ENCODE measurements around the gene POLDIP3. TPM values are rescaled to one million over a fixed set of nuclear protein-coding genes. Genes with fewer than 3 reads are reported as not detected.

Gene POLDIP3, protein sequence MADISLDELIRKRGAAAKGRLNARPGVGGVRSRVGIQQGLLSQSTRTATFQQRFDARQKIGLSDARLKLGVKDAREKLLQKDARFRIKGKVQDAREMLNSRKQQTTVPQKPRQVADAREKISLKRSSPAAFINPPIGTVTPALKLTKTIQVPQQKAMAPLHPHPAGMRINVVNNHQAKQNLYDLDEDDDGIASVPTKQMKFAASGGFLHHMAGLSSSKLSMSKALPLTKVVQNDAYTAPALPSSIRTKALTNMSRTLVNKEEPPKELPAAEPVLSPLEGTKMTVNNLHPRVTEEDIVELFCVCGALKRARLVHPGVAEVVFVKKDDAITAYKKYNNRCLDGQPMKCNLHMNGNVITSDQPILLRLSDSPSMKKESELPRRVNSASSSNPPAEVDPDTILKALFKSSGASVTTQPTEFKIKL
- 100 to 1,000 TPM in 1 of 2 donors, 10 to 100 TPM in 1; 84.0 to 108 TPM for total RNA-seq

DNA sequence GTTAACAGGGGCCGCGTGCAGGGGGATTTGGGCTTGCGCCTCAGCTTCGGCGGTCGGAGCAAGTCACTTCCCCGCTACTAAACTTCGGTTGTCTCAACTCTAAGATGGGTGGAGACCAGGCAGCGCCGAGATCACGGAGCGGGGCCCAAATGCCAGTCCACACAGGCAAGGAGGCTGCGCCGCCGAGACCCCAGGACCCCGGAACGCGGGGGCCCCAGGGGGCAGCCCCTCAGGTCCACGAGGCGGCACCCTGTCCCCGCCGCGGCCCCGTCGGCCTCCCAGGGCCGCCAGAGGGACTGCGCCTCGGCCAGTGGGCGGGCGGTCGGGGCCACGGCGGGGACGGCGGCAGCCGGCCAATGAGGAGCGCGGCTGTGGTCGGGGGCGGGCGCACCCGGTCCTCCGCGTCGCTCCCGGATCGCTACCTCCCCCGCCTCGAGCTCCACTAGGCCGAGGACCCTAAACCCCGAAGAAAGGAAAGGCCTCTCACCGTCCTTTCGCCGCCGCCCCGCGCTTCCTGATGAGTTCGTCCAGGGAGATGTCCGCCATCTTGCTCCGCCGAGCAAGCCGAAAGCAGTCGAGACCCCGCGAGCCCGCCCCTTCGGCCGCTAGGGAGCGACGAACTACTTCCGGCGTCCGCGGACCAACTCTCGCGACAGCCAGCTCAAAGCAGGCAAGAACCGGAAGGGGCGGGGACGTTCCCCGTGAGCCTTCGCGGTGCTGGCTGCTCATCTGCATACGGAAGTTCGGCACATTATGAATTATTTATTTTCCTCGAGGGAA is at the start of gene POLDIP3:
POLDIP3 (minus strand) TSS at position 572 of the 780 bp plus-strand sequence; CDS start at position 546, 26 bp downstream.
- Mint-ChIP-seq H3K27ac (peak within 1 kb of the TSS; percentile 100), H3K9me3 (no peaks in the 10 kb centered on the region), H3K36me3 (ENCODE audit: insufficient read depth in 2 of 2) (peaks cover 10 to 12% of the 10 kb centered on the region in 2 donors), H3K4me1 (ENCODE audit: low read depth) (peaks cover 68% of the 10 kb centered on the region), H3K4me3 (peak within 1 kb of the TSS; percentile 92 to 97), H3K27me3 (ENCODE audit: low read depth) (no peaks in the 10 kb centered on the region)
- ATAC-seq (replicated peaks in 1 of 2): peak; percentile 64 to 66
- DNase-seq: peak; percentile 98 to 99

DNA sequence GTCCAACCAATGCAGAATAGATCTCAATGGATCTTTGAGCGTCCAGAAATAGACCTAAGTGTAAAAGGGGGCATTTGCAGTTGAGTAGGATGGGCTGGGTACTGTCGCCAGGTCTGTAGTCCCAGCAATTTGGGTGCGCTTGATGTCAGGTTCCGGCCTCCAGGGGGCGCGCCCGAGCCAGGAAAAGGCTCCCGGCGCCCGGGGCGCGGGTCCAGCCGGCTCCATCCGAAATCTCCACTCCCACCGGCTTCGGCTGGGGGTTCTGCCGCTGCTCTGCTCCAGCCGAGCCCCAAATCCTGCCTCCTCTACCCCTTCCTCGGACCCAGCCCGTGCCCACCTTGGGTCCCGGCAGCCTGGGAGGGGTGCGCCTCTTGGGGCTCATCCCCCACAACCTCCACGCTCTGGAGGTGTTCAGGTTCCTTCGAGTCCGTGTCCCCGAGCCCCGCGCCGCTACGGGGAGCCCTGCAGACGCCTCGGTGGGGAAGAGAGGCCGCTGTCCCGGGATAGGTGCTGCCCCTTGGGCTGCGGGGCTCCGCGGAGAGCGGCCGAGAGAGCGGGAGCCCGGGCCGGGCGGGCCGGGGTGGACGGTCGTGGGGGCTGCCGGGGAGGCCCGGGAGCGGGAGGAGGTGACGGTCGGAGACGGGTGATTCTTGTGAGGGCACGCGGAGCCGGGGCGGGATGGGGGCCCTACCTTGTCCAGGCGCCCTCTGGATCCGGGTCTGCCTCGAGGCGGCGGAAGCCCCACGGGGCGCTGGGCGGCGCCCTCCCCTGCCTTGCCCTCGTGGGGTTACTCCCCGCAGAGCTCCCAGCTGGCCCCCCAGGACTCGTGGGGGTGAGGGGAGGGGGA is 47.5 kb upstream of the POLDIP3 start:
- peaks cover 8% of the 10 kb centered on the region for H3K27me3 Mint-ChIP-seq (ENCODE audit: low read depth)
- no peaks in the 10 kb centered on the region for H3K9me3 Mint-ChIP-seq
- ATAC-seq (replicated peaks in 1 of 2) (peak; percentile 89 to 90), DNase-seq (peak; percentile 87 to 88)
- peak overlapping the region; percentile 78 to 84 for H3K4me3 Mint-ChIP-seq
- H3K4me1 Mint-ChIP-seq (ENCODE audit: low read depth): no peaks in the 10 kb centered on the region
- no peaks in the 10 kb centered on the region for H3K36me3 Mint-ChIP-seq (ENCODE audit: insufficient read depth in 2 of 2)
- H3K27ac Mint-ChIP-seq: no peak overlapping the region

DNA sequence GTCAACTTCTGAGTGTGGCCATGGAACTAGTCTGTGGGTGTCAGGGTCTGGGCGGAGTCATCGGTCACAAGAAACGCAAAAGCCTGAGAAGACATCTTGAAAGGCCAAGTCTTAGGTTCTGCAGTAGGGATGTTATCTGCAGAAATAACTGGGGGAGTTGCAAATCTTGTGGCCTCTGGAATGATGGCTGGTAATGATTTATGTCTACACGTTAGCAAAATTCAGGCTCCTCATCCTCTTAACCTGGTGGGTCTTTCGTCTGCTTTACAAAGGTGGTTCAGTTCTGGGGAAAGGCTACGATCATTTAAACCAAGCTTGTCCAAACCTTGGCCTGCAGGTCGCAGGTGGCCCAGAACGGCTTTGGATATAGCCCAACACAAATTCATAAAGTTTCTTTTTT is 41.9 kb upstream of the POLDIP3 start:
- Mint-ChIP-seq H3K27me3 (ENCODE audit: low read depth) (no peaks in the 10 kb centered on the region), H3K9me3 (no peaks in the 10 kb centered on the region), H3K4me3 (no peak overlapping the region), H3K36me3 (ENCODE audit: insufficient read depth in 2 of 2) (no peaks in the 10 kb centered on the region), H3K27ac (no peak overlapping the region), H3K4me1 (ENCODE audit: low read depth) (no peaks in the 10 kb centered on the region)
- ATAC-seq (replicated peaks in 1 of 2) (no peak), DNase-seq (no peak)

DNA sequence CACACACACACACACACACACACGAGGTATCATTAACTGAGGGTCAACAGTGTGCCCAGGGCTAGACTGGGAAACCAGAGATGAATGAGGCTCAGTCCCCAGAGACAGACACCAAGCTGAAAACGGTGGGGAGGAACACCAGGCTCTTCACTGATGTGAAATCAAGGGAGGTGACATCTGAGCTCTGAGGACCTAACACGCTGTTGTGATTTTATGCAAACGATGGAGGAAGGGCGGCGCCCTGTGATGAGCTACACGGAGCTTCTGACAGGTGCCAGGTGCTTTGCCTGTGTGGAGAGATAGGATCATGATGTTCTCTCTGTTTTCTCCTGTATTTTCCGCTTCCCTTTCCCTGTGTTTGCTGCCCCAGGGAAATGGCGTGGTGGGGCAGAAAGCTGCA is 41.0 kb upstream of the POLDIP3 start:
- ATAC-seq (replicated peaks in 1 of 2) (no peak), DNase-seq (no peak)
- H3K27me3 Mint-ChIP-seq (ENCODE audit: low read depth): no peaks in the 10 kb centered on the region
- no peak overlapping the region for H3K27ac Mint-ChIP-seq
- H3K4me1 Mint-ChIP-seq (ENCODE audit: low read depth): no peaks in the 10 kb centered on the region
- H3K9me3 Mint-ChIP-seq: no peaks in the 10 kb centered on the region
- no peak overlapping the region for H3K4me3 Mint-ChIP-seq
- no peaks in the 10 kb centered on the region for H3K36me3 Mint-ChIP-seq (ENCODE audit: insufficient read depth in 2 of 2)

DNA sequence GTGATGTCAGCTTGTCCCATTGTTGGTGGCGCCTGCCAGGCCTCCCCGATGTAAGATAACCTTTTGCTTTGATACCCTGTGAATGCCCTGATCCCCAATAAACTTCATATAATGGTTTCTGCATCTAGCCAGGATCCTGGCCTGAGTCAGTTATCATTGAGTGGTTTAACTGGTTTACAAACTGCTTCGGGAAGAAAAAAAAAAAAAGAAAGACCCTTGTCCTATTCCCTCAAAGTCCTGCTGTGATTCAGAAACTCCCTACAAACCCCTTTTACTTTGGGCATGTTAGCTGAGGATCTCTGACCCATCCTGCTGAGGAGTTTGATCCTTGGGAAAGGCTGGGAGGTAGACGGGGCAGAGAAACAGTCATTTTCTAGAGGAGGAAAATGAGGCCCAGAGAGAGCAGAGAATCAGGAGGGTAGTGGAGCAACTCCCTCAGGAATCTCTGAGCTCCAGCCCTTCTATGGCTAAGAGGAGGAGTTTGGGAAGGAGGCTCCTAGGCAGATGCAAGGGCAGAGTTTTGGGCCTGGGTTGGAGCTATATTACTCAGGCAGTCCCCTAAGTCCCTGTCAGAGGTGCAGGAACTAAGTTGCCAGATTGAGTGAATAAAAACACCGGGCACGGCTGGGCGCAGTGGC is 39.9 kb upstream of the POLDIP3 start:
- no peaks in the 10 kb centered on the region for H3K9me3 Mint-ChIP-seq
- ATAC-seq (replicated peaks in 1 of 2): no peak
- H3K27ac Mint-ChIP-seq: no peak overlapping the region
- no peak overlapping the region for H3K4me3 Mint-ChIP-seq
- no peaks in the 10 kb centered on the region for H3K36me3 Mint-ChIP-seq (ENCODE audit: insufficient read depth in 2 of 2)
- no peak for DNase-seq
- H3K27me3 Mint-ChIP-seq (ENCODE audit: low read depth): no peaks in the 10 kb centered on the region
- H3K4me1 Mint-ChIP-seq (ENCODE audit: low read depth): no peaks in the 10 kb centered on the region

DNA sequence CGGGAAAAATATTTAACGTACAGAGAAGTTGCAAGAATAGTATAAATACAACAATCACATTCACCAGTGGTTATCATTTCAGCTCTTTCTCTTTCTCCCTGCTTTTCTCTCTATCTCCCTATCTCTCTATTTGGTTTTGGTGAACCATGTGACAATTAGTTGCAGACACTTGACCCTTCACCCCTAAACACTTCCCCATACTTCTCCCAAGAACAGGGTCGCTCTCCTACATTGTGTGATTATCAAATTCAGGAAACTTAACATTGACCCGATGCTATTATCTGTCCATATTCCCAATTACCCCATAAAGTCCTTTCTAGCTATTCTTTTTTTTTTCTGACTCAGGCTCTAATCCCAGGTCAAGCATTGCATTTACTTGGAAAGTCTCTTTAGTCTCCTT is 39.3 kb upstream of the POLDIP3 start:
- no peaks in the 10 kb centered on the region for H3K4me1 Mint-ChIP-seq (ENCODE audit: low read depth)
- no peaks in the 10 kb centered on the region for H3K9me3 Mint-ChIP-seq
- no peak overlapping the region for H3K27ac Mint-ChIP-seq
- H3K27me3 Mint-ChIP-seq (ENCODE audit: low read depth): no peaks in the 10 kb centered on the region
- DNase-seq (no peak), ATAC-seq (replicated peaks in 1 of 2) (no peak)
- H3K4me3 Mint-ChIP-seq: no peak overlapping the region
- no peaks in the 10 kb centered on the region for H3K36me3 Mint-ChIP-seq (ENCODE audit: insufficient read depth in 2 of 2)

DNA sequence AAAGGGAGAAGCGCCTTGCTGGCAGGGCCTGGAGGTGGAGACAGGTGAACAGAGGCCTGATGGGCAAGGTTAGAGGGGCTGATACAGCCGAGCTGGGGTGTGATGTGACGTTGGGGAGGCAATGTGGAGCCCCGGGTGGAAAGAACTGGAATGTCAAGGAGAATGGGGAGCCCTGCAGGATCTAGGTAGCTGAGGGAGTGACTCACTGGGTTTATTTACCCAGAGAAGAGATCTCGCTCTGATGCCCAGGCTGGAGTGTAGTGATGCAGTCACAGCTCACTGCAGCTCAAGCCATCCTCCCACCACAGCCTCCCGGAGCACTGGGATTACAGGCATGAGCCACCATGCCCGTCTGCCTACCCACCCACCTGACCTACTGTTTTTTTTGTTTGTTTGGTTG is 36.5 kb upstream of the POLDIP3 start:
- no peak for ATAC-seq (replicated peaks in 1 of 2)

DNA sequence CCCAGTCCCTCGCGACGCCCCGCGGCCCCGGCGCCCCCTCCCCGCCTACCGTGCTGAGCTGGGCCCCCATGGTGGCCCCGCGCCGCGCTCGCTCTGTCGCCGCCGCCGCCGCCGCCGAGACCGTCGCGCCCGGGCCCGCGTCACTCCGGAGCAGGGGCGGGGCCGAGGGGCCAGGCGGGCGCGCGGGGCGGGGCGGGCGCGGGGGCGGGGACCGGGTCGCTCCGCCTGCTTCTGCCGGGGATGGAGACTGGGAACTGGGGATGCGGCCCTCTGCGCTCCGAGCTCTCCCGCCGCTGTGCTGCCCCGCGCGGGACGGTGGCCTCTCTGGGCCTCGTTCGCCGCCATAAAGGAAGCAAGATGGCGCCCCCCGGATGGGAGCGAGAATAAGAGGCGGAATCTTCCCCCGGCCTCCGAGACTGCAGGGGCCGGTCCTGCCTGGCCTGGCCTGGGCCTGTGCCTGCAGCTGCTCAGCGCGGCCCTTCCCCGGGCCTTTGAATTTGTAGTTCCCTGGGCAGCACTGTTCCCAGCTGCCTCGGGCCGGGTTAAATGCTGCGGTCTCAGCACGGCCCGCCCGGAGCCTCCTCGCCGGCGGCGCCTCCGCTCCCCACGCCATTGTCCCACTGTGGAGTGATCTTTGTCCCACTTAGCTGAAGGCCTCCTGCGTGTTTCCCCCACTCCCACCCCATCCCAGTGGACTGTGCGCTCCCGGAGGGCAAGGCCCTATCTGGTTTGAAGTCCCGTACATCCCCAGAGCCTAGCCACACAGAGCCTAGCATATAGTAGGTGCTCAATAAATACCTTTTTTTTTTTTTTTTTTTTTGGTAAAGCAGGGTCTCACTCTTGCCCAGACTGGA is 34.8 kb upstream of the POLDIP3 start, which contains the start of gene CYB5R3:
CYB5R3 (minus strand) TSS at position 147 of the 854 bp plus-strand sequence; CDS start at position 70, 77 bp downstream.
- H3K27me3 Mint-ChIP-seq (ENCODE audit: low read depth): no peaks in the 10 kb centered on the region
- ATAC-seq (replicated peaks in 1 of 2) (peak; percentile 84 to 87), DNase-seq (peak; percentile 79 to 83)
- peak within 1 kb of the TSS; percentile 80 for H3K27ac Mint-ChIP-seq
- peaks cover 25% of the 10 kb centered on the region for H3K4me1 Mint-ChIP-seq (ENCODE audit: low read depth)
- H3K9me3 Mint-ChIP-seq: no peaks in the 10 kb centered on the region
- peaks cover 1 to 2% of the 10 kb centered on the region in 2 donors for H3K36me3 Mint-ChIP-seq (ENCODE audit: insufficient read depth in 2 of 2)
- peak within 1 kb of the TSS; percentile 86 to 96 for H3K4me3 Mint-ChIP-seq

More for the DNA sequence above, 36.5 kb upstream of the POLDIP3 start:
- H3K4me1 Mint-ChIP-seq (ENCODE audit: low read depth): peaks cover 18% of the 10 kb centered on the region
- peak overlapping the region in 1 of 2 donors; percentile 20 for H3K4me3 Mint-ChIP-seq
- H3K27ac Mint-ChIP-seq: no peak overlapping the region
- no peaks in the 10 kb centered on the region for H3K27me3 Mint-ChIP-seq (ENCODE audit: low read depth)
- no peaks in the 10 kb centered on the region for H3K9me3 Mint-ChIP-seq
- no peak for DNase-seq
- peaks cover 1 to 2% of the 10 kb centered on the region in 2 donors for H3K36me3 Mint-ChIP-seq (ENCODE audit: insufficient read depth in 2 of 2)

DNA sequence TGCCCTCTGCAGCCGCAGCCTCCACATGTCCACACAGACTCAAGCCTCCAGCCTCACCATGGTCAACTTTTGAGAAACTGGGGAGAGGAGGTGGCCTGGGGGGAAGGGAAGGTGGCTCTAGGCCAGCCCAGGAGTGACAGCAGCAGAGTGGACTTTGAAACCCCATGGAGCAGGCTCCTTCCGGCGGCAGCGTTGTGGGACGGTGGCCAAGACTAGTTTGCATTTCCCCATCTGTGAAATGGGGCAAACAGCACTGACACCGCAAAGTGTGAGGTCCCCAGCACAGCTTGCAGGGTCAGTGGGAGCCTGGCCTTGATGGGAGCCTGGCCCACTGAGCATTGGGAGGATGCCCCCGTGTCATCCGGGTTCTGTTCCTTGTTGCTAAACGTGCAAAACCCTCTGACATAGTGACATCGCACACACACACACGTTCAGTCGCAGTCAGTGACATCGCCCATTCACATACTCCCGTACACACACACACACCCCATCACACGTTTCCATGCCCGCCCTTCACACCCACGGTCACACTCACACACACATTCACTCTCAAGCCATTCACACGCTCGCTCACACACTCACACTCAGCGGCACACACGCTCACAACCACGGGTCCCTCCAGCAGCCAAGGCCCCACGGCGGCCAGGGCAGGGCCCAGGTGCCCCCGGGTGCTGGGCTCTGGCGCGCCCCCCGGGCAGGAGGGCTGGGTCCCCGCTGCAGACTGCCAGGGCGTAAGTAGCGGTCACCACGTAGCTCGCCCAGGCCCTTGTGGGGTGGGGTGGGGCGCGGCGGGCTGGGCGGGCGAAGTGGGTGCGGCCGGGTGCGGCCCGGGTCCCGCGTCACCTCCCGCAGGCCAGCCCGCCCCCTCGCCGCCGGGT is 33.9 kb upstream of the POLDIP3 start:
- Mint-ChIP-seq H3K27me3 (ENCODE audit: low read depth) (no peaks in the 10 kb centered on the region), H3K4me3 (peak overlapping the region; percentile 85 to 96), H3K36me3 (ENCODE audit: insufficient read depth in 2 of 2) (peaks cover 1 to 2% of the 10 kb centered on the region in 2 donors), H3K27ac (peak overlapping the region; percentile 64), H3K9me3 (no peaks in the 10 kb centered on the region), H3K4me1 (ENCODE audit: low read depth) (peaks cover 25% of the 10 kb centered on the region)
- DNase-seq: peak in 1 of 2 donors; percentile 33
- ATAC-seq (replicated peaks in 1 of 2): peak; percentile 78 to 79

DNA sequence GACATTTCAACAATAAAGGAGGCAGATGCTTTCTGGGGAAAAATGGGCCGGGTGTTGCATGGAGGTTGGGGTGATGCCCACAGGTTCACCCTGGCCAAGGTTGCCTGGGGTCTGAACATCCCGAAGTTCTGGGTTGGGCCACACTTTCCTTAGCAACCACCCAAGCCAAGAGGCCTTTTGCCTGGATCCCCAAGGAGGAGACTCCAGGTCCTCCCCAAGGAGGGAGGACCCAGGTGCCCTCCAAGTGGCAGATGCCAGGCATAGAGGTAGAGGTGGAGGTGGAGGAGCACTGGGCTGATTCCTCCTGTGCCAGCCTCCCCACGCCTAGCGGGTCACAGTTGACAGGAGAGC is 33.3 kb upstream of the POLDIP3 start:
- H3K4me1 Mint-ChIP-seq (ENCODE audit: low read depth): peaks cover 25% of the 10 kb centered on the region
- H3K4me3 Mint-ChIP-seq: peak overlapping the region; percentile 85 to 96
- H3K27me3 Mint-ChIP-seq (ENCODE audit: low read depth): no peaks in the 10 kb centered on the region
- peak overlapping the region; percentile 58 for H3K27ac Mint-ChIP-seq
- H3K9me3 Mint-ChIP-seq: no peaks in the 10 kb centered on the region
- peaks cover 1 to 2% of the 10 kb centered on the region in 2 donors for H3K36me3 Mint-ChIP-seq (ENCODE audit: insufficient read depth in 2 of 2)
- ATAC-seq (replicated peaks in 1 of 2): no peak
- no peak for DNase-seq
